ENCODE data around the gene PYM1. TPM values are rescaled to one million over a fixed set of nuclear protein-coding genes. Genes with fewer than 3 reads are reported as not detected.

PYM1 gene
- total and polyA plus RNA-seq, 2 of the 13 experiments (the other 11 are each of a cell fraction or from before 2014, with no cell fraction given) = 44.0 to 51.8 TPM

GRCh38 chr12:55974308-55974730 is 46.6 kb upstream of the PYM1 start (continued):
- TF ChIP-seq, protein P1, sequence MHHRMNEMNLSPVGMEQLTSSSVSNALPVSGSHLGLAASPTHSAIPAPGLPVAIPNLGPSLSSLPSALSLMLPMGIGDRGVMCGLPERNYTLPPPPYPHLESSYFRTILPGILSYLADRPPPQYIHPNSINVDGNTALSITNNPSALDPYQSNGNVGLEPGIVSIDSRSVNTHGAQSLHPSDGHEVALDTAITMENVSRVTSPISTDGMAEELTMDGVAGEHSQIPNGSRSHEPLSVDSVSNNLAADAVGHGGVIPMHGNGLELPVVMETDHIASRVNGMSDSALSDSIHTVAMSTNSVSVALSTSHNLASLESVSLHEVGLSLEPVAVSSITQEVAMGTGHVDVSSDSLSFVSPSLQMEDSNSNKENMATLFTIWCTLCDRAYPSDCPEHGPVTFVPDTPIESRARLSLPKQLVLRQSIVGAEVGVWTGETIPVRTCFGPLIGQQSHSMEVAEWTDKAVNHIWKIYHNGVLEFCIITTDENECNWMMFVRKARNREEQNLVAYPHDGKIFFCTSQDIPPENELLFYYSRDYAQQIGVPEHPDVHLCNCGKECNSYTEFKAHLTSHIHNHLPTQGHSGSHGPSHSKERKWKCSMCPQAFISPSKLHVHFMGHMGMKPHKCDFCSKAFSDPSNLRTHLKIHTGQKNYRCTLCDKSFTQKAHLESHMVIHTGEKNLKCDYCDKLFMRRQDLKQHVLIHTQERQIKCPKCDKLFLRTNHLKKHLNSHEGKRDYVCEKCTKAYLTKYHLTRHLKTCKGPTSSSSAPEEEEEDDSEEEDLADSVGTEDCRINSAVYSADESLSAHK (CRISPR knock-in tag; IDR thresholded peaks at IDR 0.05; ENCODE audit: borderline replicate concordance) = no peak
- TF ChIP-seq ESRRA (CRISPR knock-in tag; IDR thresholded peaks at IDR 0.05; ENCODE audit: low read depth) = no peak
- TF ChIP-seq ZNF598 (CRISPR knock-in tag; IDR thresholded peaks at IDR 0.05; ENCODE audit: borderline replicate concordance) = no peak
- no peak for TF ChIP-seq HOXD1 (CRISPR knock-in tag; IDR thresholded peaks at IDR 0.05)
- no peak for TF ChIP-seq ZEB1 (IDR thresholded peaks at IDR 0.05; ENCODE audit: insufficient replicate concordance, low read depth)
- TF ChIP-seq ZNF460 (CRISPR knock-in tag; IDR thresholded peaks at IDR 0.05; ENCODE audit: borderline replicate concordance) = no peak
- TF ChIP-seq, protein P2, sequence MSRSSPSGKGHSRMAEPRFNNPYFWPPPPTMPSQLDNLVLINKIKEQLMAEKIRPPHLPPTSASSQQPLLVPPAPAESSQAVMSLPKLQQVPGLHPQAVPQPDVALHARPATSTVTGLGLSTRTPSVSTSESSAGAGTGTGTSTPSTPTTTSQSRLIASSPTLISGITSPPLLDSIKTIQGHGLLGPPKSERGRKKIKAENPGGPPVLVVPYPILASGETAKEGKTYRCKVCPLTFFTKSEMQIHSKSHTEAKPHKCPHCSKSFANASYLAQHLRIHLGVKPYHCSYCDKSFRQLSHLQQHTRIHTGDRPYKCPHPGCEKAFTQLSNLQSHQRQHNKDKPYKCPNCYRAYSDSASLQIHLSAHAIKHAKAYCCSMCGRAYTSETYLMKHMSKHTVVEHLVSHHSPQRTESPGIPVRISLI (CRISPR knock-in tag; IDR thresholded peaks at IDR 0.05; ENCODE audit: borderline replicate concordance) = 0 out of 2 replicates have a peak, but pooled peaks have one; percentile 4
- no peak for TF ChIP-seq ZNF543 (CRISPR knock-in tag; IDR thresholded peaks at IDR 0.05)
- no peak for TF ChIP-seq MIER3 (CRISPR knock-in tag; IDR thresholded peaks at IDR 0.05; ENCODE audit: borderline replicate concordance)
- TF ChIP-seq ZNF282 (IDR thresholded peaks at IDR 0.05; ENCODE audit: partially characterized antibody) = no peak
- TF ChIP-seq RAD21 (CRISPR knock-in tag; IDR thresholded peaks at IDR 0.05) = no peak
- TF ChIP-seq AGO1 (IDR thresholded peaks at IDR 0.05; ENCODE audit: low read depth, low read length, poor library complexity, severe bottlenecking) = no peak
- TF ChIP-seq ZNF446 (CRISPR knock-in tag; IDR thresholded peaks at IDR 0.05) = 0 out of 2 replicates have a peak, but pooled peaks have one; percentile 54
- no peak for TF ChIP-seq ZNF777 (CRISPR knock-in tag; IDR thresholded peaks at IDR 0.05)
- TF ChIP-seq KAT8 (CRISPR knock-in tag; IDR thresholded peaks at IDR 0.05) = no peak
- no peak for TF ChIP-seq ZNF749 (CRISPR knock-in tag; IDR thresholded peaks at IDR 0.05; ENCODE audit: borderline replicate concordance)
- no peak for TF ChIP-seq SMAD1 (CRISPR knock-in tag; IDR thresholded peaks at IDR 0.05; ENCODE audit: borderline replicate concordance, low read depth)
- 0 out of 2 replicates have a peak, but pooled peaks have one; percentile 16 for TF ChIP-seq ZNF570 (CRISPR knock-in tag; IDR thresholded peaks at IDR 0.05; ENCODE audit: borderline replicate concordance)
- TF ChIP-seq, protein P3, sequence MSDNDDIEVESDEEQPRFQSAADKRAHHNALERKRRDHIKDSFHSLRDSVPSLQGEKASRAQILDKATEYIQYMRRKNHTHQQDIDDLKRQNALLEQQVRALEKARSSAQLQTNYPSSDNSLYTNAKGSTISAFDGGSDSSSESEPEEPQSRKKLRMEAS (IDR thresholded peaks at IDR 0.05) = no peak
- TF ChIP-seq ZNF329 (CRISPR knock-in tag; IDR thresholded peaks at IDR 0.05; ENCODE audit: low read depth) = peak; percentile 21; the same call in 1 of the 2 replicates
- no peak for TF ChIP-seq ETS1 (CRISPR knock-in tag; IDR thresholded peaks at IDR 0.05)
- TF ChIP-seq MIXL1 (CRISPR knock-in tag; IDR thresholded peaks at IDR 0.05) = no peak
- TF ChIP-seq, protein P4, sequence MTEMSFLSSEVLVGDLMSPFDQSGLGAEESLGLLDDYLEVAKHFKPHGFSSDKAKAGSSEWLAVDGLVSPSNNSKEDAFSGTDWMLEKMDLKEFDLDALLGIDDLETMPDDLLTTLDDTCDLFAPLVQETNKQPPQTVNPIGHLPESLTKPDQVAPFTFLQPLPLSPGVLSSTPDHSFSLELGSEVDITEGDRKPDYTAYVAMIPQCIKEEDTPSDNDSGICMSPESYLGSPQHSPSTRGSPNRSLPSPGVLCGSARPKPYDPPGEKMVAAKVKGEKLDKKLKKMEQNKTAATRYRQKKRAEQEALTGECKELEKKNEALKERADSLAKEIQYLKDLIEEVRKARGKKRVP (CRISPR knock-in tag; IDR thresholded peaks at IDR 0.05) = no peak
- TF ChIP-seq NR2F1 (CRISPR knock-in tag; IDR thresholded peaks at IDR 0.05) = no peak
- no peak for TF ChIP-seq EHMT2 (IDR thresholded peaks at IDR 0.05; ENCODE audit: borderline replicate concordance, low read depth, low read length)

Data from HepG2 (cell line).